Activated CD4-positive, alpha-beta T cell treated with anti-CD3 and anti-CD28 coated beads for 1 hour (primary cell): ENCODE results near the gene RAB5B.
"Not testable (repeated sequence)": the region's sequence is repeated elsewhere in the genome, so short reads cannot be mapped to it uniquely, and the experiment has no call there.

ENCODE experiments used
- DNase-seq: peaks from one replicate; pipeline ENCODE4 v3.0.0-alpha.2; 2020

The RAB5B gene

DNA sequence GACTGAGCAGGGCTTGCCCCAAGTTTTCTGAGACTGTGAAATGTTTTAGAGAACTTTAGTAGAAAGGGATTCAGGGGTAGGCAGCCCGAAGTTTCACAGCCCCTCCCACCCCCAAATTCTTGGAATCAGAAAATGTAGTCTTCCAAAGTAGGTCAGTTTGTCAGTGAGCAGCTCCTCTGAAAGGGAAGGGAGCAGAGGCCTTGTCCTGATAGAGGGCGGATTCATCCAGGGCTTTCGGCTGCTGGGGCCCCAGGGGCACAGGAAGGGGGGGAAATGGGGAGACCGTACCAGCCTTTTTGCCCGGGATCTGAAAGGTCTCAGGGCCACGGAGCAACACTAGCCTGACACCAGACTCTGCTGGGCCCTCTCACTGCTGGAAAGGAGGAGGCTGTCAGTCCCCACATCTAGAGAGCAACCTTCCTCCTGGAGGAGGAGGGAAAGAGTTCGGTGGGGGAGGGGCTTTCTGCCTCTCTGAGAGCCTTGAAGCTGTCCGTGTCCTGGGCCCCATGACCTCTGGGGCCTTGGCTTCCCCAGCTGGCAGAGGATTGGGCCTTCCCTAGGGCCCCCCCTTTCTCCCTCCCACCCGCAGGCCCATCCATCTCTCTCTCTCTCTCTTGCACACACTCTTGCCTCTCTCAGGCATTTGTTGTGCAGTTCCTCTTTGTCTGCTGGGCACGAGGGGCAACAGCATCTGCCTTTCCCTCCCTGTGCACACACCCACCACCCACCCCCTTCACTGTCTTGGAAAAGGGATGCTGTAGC, 46.7 kb downstream of the RAB5B start, which contains the start of gene IKZF4:
Gene IKZF4 (plus strand): TSS at position 621 of the 762 bp plus-strand sequence. CDS start 451 bp downstream, outside the sequence.
- no peak for DNase-seq

DNA sequence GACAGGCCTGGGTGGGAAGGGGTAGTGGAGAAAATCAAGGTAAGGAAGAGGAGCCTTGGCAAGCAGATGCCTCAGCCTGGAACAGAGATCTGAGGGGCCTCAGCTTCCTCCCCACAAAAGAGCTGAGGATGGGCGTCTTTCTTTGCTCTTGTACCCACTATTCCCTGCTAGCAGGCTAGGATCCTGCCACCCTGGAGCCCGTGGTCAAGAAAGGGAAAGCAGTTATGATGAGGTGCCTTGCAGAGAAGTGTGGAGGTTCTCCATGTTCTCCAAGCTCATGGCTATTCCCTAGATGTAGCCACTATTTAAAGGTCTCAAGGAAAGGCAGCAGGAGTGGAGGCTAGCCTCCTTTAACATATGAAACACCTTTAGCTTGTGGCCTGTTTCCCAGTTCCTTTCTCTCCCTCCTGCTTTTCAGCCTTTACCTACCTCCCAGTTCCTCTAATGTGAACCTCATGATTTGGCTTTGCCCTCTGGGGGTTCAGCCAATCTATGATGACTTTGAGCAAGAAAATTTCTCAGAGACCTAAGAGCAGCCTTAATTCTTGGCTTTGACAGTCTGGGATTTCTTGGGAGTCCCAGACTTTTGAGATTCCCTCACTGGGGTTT, 48.1 kb downstream of the RAB5B start:
- no peak for DNase-seq

DNA sequence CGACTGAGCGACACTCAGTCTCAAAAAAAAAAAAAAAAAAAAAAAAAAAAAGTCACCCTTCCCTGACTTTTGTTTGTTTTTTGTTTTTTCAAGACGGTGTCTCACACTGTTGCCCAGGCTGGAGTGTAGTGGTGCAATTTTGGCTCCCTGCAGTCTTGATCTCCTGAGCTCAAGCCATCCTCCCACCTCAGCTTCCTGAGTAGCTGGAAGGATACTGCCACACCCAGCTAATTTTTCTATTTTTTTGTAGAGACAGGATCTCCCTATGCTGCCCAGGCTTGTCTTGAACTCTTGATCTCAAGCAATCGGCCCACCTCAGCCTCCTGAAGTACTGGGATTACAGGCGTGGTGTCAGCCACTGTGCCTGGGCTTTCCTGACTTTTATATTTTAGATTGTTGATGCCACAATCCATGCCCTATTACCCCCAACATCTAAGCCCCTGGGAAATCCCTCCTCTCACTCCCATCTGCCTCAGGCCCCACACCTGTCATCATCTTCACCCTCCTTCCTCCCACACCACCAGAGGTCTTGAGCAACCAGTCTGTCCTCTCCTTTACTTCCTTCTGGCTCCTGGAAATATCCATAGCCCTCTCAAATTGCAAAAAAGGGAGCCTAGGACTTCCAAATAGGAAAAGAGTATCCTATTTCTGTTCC, 54.8 kb downstream of the RAB5B start:
- DNase-seq, result no peak

DNA sequence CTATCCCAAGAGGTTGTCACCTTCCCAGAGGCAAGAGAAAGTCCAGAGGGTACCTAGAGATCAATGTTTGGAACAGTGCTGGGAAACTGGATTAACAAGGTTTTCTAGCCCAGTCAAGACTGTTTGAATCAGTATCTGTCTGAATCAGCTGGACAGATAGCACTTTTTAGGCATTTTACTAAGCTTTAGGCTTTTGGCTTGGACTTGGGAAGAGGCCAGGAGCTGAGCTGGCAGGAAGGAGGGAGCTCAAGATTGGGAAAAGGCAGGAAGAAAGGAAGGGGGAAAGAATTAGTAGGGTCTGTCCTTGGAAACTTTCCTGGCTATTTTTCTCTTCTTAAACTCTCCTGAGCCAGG, 55.3 kb downstream of the RAB5B start:
- DNase-seq, result no peak

DNA sequence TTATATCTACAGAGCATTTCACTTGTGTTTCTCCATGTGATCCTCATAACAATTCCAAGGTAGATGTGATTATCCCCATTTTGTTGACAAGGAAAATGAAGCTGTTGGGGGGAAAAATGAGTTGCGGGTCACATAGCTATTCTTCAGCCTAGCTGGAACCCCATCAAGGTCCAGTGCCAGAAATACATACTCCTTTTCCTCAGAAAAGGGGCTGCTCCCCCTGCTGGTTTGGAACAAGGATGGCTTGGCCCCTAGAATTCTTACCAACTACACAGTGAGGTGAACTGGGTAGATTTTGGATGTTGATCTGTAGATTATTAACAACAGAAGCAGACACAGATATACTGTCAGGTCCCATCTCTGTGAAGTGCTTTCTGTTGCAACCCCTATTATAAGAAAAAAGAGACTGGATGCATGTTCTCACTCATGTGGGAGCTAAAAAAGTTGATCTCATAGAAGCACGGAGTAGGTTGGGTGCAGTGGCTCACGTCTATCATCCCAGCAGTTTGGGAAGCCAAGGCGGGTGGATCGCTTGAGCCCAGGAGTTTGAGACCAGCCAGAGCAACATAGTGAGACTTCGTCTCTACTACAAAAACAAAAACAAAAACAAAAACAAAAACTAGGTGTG, 55.9 kb downstream of the RAB5B start:
- DNase-seq, result no peak

DNA sequence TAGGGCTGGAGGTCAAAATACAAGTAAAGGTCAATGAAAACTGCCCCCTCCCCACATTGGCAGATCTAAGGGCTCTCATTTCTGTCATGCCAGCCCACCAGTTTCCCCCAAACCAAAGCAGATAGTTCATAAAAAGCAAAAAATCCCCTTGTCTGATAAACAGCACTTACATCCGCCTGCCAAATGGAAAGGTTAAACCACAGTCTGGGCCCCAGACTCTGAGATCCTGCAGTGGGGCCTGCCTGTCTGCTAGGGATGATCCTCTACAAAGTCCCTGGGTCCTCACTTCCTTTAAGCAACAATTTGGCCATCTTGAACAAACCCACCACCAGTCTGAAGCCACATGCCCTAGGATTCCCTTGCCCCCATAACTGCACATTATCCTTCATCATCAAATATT, 58.1 kb downstream of the RAB5B start:
- DNase-seq, result no peak

DNA sequence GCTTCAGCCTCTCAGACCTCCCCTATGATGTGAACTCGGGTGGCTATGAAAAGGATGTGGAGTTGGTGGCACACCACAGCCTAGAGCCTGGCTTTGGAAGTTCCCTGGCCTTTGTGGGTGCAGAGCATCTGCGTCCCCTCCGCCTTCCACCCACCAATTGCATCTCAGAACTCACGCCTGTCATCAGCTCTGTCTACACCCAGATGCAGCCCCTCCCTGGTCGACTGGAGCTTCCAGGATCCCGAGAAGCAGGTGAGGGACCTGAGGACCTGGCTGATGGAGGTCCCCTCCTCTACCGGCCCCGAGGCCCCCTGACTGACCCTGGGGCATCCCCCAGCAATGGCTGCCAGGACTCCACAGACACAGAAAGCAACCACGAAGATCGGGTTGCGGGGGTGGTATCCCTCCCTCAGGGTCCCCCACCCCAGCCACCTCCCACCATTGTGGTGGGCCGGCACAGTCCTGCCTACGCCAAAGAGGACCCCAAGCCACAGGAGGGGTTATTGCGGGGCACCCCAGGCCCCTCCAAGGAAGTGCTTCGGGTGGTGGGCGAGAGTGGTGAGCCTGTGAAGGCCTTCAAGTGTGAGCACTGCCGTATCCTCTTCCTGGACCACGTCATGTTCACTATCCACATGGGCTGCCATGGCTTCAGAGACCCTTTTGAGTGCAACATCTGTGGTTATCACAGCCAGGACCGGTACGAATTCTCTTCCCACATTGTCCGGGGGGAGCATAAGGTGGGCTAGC, 60.9 kb downstream of the RAB5B start:
- DNase-seq, result no peak

DNA sequence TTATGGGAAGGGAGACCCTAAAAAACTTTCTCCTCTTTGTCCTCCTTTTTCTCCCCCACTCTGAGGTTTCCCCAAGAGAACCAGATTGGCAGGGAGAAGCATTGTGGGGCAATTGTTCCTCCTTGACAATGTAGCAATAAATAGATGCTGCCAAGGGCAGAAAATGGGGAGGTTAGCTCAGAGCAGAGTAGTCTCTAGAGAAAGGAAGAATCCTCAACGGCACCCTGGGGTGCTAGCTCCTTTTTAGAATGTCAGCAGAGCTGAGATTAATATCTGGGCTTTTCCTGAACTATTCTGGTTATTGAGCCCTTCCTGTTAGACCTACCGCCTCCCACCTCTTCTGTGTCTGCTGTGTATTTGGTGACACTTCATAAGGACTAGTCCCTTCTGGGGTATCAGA, 63.3 kb downstream of the RAB5B start:
- DNase-seq, result no peak

DNA sequence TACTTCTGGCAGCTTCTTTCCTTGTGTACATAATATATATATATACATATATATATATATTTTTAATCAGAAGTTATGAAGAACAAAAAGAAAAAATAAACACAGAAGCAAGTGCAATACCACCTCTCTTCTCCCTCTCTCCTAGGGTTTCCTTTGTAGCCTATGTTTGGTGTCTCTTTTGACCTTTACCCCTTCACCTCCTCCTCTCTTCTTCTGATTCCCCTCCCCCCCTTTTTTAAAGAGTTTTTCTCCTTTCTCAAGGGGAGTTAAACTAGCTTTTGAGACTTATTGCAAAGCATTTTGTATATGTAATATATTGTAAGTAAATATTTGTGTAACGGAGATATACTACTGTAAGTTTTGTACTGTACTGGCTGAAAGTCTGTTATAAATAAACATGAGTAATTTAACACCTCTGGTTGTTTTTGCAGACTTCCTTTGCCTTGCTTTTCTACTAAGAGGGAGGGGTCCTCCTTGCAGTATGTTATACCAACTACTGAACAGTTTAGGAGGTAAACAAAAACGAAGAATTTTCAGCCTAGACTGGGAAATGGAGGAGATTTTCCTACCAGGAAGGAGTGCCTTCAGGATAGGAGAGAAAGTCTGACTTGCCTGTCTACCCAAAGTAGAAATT, 64.3 kb downstream of the RAB5B start:
- DNase-seq, result no peak

DNA sequence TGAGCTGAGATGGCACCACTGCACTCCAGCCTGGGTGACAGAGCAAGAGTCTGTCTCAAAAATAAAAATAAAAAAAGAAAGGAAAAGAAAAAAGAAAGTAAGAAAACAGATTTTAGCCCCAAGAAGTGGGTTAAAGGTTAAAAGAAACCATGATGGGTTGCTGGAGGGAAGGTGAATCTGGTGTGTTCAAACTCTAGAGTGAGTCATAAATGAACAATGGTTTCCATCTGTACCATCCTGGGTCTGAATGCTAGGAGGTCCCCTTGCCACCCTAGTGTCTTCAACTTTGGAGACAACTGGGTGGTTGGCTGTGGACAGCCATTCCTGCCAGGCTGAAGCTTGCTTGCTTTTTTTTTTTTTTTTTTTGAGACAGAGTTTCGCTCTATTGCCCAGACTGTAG, 66.3 kb downstream of the RAB5B start:
- no peak for DNase-seq

DNA sequence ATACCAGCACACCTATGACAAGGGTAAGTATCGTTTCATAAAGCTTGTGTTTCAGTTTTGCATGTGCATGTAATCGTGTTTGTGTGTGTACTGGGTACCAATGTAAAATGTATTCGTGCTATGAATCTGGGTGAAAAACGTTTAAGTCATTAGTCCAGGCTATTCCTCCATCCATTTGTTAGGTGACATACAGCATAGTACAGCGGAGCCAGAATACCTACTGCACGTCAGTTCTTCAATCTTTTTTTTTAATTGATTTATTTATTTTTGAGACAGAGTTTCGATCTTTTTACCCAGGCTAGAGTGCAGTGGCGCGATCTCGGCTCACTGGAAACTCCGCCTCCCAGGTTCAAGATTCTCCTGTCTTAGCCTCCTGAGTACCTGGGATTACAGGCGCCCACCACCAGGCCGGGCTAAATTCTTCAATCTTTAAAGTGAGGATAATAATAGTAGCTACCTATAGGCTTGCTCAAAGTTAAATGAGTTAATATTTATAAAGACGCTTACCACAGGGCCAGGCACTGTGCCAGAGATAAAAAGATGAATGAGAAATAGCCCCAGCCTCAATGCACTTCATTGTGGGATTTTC, 67.2 kb downstream of the RAB5B start:
- DNase-seq, result no peak

DNA sequence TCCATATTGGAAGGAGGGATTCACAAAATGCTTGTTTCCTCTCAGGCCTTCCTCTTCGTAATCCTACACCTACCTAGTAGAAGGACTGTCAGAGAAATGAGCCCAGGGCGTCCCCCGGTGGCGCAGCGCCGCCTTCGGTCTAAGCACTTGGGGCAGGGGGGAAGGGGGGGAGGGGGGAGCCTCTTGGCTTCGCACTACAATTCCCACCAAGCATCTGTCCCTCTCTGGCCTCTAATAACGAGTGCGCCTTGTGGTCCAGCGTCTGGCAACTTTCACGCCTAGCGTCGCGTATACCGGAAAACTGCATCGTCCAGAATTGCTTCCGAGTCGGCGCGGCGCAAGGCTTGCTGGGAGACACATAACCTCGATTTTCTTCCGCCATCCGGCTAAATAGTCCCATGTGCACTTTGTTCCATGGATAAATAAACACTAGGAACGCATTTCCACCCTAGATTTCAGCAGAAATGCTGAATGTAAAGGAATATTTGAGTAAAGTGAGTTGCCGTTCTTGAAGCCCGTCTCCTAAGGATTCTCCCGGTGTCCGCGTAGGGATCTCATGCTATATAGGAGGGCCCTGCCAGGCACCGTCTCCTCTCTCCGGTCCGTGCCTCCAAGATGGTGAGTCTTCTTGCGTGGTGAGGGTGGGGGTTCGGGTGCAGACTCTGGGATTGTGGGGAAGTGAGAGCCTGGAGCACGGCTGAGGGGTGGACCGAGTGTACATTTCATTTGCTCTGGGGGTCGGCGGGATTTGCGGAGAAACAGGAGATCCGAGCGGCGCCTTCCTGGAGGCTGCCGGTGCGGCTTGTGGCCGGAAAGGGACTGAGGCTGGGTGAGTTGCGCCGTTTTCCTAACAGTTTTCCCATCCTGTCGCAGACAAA, 67.9 kb downstream of the RAB5B start, which contains the start of gene RPS26:
Gene RPS26 (plus strand): TSS at position 367 of the 878 bp plus-strand sequence. CDS start 249 bp downstream, at position 616.
- DNase-seq, result peak; percentile 85

DNA sequence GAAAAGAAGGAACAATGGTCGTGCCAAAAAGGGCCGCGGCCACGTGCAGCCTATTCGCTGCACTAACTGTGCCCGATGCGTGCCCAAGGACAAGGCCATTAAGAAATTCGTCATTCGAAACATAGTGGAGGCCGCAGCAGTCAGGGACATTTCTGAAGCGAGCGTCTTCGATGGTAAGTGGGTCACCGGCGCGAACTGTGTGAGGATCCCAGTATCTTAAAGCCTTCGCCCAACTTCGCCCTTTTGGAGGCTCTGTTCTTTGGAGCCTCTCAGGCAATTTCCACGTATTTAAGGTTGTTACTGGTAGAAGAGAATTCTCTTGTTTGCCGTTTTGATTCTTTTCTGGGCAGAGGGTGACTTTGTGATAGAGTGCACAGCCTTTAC, 68.5 kb downstream of the RAB5B start:
- not testable (repeated sequence) for DNase-seq

DNA sequence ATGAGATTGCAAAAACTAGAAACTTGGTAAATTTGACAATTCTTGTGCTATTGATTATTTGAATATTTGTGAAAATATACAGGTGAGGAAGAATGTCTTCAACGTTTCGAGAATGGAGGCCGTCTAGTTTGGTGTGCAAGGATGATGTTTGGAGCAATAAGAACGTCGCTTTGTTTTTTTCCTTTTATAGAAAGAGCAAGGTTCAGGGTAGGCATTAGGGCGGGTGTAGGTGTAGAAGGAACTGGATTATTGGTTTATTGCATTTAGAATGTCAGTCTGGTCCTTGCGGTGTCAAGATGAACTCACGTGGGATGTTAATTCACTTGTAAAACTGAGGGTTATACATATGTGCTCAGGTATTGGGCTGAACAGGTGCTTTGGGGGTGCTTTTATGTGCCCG, 69.0 kb downstream of the RAB5B start:
- no peak for DNase-seq
